NT2/D1 (cell line): ENCODE measurements around the gene RNF151.

Experiments
- DNase-seq: peaks from one replicate; pipeline ENCODE4 v3.0.0-alpha.2; 2011; ENCODE audit warnings: low read depth, low spot score
- H3K27me3 ChIP-seq: 2 replicates; pipeline ENCODE4 v1.6.0; 2011; ENCODE audit warnings: mild to moderate bottlenecking; ENCODE audit not compliant: insufficient read length, insufficient read depth
- H3K36me3 ChIP-seq: 2 replicates; pipeline ENCODE4 v1.6.1; 2011; ENCODE audit warnings: mild to moderate bottlenecking, low read length, mixed read lengths; ENCODE audit not compliant: insufficient read depth, insufficient read length
- H3K4me1 ChIP-seq: 2 replicates; pipeline ENCODE4 v1.5.1; 2011; ENCODE audit not compliant: insufficient read depth, insufficient read length
- H3K4me3 ChIP-seq: 2 replicates; pipeline ENCODE4 v1.5.1; 2011; ENCODE audit warnings: low read depth; ENCODE audit not compliant: insufficient read length
- H3K9ac ChIP-seq: 2 replicates; pipeline ENCODE4 v1.6.0; 2011; ENCODE audit warnings: low read depth; ENCODE audit not compliant: insufficient read length
- H3K9me3 ChIP-seq: 2 replicates; pipeline ENCODE4 v1.5.1; 2011; ENCODE audit warnings: mild to moderate bottlenecking, low read length; ENCODE audit not compliant: insufficient read depth
- SUZ12 ChIP-seq: IDR thresholded peaks from 2 replicates; pipeline ENCODE4 v1.6.1; 2011; ENCODE audit not compliant: insufficient read length, insufficient read depth; ENCODE audit errors: extremely low read depth
- YY1 ChIP-seq: IDR thresholded peaks from 2 replicates; pipeline ENCODE4 v1.6.1; 2011; ENCODE audit not compliant: insufficient read length, insufficient read depth
- ZNF274 ChIP-seq: IDR thresholded peaks from 2 replicates; pipeline ENCODE4 v1.6.1; 2011; ENCODE audit warnings: mild to moderate bottlenecking, low read depth, low read length

The RNF151 gene

DNA sequence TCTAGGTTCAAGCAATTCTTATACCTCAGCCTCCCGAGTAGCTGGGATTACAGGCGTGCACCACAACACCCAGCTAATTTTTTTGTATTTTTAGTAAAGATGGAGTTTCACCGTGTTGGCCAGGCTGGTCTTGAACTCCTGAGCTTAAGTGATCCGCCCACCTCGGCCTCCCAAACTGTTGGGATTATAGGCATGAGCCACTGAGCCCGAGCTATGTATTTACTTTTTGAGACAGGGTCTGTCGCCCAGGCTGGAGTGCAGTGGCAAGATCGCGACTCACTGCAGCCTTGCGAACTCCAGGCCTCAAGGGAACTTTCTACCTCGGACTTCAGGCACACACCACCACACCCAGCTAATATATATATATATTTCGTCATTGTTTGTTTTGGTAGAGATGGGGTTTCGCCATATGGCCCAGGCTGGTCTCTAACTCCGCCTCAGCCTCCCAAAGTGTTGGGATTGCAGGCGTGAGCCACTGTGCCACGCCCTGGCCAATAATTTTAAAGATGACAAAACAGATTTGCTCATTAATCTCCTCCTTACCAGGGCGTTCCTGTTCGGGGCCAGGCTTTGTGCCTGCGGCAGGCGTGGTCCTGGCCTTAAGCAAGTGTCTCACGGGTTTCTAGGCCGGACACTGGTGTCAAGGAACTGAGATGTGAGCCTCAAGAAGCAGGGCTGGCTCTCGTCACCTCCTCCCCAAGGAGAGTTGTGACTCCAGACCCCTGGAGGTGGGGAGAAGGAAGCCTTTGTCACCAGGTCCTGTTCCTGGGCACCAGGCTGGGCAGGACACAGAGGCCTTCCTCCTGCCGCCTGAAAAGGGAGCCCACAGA, 48.7 kb downstream of the RNF151 start:
- no peak for DNase-seq
- Histone ChIP-seq H3K27me3 (peaks cover 17% of the 10 kb centered on the region), H3K9me3 (no peaks in the 10 kb centered on the region), H3K9ac (peak overlapping the region; percentile 1), H3K4me1 (peaks cover 13% of the 10 kb centered on the region), H3K4me3 (no peak overlapping the region), H3K36me3 (peaks cover 4% of the 10 kb centered on the region)
- no peak for TF ChIP-seq SUZ12
- no peak for TF ChIP-seq ZNF274
- no peak for TF ChIP-seq YY1

DNA sequence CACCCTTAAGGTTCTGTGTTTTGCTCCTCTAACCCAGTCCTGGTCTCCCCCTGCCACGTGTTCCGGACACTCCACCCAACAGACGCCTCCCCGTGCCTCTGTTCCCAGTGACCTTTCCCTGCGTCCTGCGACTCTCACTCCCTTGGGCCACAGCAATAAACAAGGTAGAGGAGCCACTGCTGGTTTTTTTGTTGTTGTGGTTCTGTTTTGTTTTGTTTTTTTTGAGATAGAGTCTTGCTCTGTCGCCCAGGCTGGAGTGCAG, 49.2 kb downstream of the RNF151 start:
- Histone ChIP-seq H3K4me1 (peaks cover 13% of the 10 kb centered on the region), H3K9me3 (no peaks in the 10 kb centered on the region), H3K36me3 (peaks cover under 1% of the 10 kb centered on the region), H3K27me3 (peaks cover 22% of the 10 kb centered on the region), H3K9ac (peak overlapping the region; percentile 1), H3K4me3 (no peak overlapping the region)
- DNase-seq = no peak
- no peak for TF ChIP-seq SUZ12
- no peak for TF ChIP-seq ZNF274
- TF ChIP-seq YY1 = no peak

DNA sequence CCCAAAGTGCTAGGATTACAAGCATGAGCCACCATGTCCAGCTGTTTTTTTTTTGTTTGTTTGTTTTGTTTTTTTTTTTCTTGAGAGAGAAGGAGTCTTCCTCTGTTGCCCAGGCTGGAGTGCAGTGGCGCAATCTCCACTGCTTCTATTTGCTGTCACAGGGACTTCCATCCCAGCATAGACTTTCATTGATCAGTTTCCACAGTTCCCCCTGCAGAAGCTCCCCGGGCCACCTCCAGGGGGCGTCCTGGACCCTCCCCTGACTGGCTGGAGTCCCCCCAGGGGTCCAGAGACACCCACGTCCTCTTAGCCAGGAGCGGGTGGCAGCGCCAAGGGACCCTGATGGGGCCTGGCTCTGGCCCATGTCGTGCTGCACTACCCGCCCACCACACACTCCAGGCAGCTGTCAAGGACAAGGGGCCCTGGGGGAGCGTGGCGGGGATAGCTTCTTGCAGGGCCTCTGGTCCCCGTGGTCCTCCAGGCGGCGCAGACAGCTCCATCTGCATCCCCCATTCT, 49.8 kb downstream of the RNF151 start:
- TF ChIP-seq YY1 (no peak), SUZ12 (no peak), ZNF274 (no peak)
- Histone ChIP-seq H3K4me3 (no peak overlapping the region), H3K9me3 (no peaks in the 10 kb centered on the region), H3K9ac (no peak overlapping the region), H3K4me1 (peaks cover 13% of the 10 kb centered on the region), H3K36me3 (no peaks in the 10 kb centered on the region), H3K27me3 (peaks cover 25% of the 10 kb centered on the region)
- DNase-seq = no peak
